HG03521 (cell line): ENCODE measurements around the gene GSTM3.

Experiments
- ATAC-seq: cut with Tn5 transposase; IDR thresholded peaks from one replicate; pipeline ENCODE4 v1.9.1; 2021; ENCODE audit warnings: mild to moderate bottlenecking, moderate library complexity; ENCODE audit not compliant: unreplicated experiment

The GSTM3 gene

DNA sequence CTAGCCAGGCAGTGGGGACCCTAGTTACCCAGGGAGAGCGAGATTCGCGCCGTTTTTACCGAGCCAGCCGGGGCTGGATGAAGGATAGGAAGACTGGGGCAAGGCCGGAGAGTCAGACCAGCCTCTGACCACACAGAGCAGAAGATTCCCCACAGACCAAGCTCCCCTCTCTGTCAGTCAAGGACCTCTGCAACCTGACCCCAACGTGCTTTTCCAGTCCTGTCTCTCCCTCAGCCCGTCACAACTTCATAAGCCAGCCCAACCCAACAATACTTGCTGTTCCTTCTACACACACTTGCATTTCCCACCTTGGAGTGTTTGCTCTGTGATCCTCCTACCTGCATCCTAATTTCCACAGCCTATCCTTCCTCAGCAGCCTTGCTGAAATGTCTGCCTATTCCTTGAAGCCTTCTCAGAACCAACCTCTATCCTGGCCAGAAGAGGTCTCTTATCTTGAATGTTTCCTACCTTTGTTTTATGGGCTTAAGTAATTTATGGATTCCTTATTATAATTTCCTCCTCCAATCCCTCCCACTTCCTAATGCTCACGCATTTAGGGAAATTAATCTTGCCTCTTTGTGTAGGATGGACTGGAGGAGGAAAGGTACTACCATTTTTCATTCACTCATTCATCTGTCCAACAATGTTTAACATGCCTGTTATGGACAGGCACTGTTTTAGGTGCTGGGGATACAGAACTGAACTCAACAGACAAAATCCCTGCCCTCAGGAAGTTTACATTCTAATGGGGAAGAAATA, at the start of gene GSTM3:
Gene GSTM3, minus strand, starts transcription at position 424 of the 759 bp plus-strand sequence. CDS start 751 bp downstream, outside the sequence.
- peak; percentile 15 for ATAC-seq

DNA sequence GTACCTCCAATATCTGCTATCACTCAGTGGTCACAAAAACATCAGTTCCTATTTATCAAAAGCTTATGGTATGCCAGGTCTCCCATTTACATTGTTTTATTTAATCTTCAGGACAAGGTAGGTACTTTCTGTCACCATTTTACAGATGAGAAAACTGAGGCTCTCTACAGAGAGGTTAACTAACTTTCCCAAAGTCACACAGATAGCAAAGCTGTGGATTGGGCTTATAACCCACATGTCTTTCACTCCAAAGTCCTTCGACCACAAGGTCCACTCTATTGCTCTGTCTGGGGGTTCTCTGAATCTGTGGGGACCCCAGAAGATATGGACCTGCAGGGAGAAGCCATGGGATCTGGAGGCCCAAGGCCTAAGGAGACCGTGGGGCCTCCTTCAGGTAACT, 49.5 kb upstream of the GSTM3 start:
- ATAC-seq = no peak

DNA sequence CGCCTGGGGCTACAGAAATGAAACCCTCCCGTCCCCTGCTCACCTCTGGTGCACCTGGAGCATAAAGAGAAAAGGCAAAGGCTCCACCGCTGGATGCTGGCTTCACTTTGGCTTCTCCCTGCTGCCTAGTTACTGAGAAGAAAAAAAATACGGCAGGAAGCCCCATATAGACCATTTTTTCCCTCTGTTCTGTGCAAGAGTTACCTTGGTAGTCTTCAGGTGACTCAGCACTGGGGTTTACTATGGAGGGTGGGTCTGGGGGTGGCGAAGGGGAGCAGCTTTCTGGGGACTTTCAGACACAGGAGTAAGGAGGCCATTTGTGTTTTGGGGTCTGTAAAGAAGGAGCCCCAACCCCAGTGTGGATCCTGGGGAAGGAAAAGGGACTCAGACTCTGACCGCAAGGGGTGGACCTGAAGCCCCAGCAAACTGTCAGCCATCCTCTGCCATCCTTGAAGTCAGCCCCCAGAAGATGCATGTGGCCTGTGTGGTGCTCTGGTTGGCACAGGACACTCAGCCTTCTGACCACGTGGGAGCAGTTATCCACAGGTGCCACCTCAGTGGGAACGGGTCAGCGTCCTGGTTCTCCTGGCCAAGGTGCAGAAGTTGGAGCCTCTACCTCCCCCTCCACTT, 48.8 kb upstream of the GSTM3 start:
- no peak for ATAC-seq

- ATAC-seq = no peak
Measured at GRCh38 chr1:109788695-109789521, 48.1 kb upstream of the GSTM3 start.

DNA sequence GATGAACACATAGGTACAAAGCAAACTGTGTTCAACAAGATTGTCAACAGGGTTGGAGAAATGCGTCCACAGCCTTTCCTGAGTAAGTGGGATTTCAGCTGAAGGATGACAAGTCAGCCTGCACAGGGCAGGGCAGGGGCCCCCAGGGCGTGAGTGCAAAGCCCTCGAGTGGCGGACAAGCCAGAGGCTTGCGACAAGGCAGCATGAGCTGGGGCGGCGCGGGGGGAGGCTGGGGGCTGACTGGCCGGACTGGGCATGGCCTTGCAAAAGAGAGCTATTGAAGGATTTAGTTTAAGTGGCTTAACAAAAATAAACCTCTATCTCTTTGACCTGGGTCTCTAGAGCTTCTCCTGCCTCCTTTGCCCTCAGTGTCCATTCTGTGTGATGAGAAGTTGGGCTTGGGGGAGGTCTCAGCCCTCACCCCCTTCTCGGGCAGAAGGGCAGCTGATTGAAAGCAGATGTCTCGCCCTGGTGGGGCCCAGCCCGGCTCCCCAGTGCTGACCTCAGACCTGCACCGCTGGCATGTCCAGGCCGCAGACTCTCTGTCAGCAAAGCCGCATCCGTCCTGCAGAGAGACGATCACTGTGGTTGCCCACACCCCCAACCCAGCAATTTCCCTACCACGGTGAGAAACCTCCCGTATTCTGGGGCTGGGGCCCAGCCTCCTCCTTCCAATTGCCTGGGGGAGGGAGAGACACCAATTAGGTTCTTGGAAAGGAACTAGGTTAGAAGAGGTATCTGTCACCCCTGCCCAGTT, 47.2 kb upstream of the GSTM3 start:
- ATAC-seq = no peak

- no peak for ATAC-seq
Measured at GRCh38 chr1:109787211-109787844, 46.5 kb upstream of the GSTM3 start.

- no peak for ATAC-seq
Measured at GRCh38 chr1:109786531-109787021, 45.7 kb upstream of the GSTM3 start.

DNA sequence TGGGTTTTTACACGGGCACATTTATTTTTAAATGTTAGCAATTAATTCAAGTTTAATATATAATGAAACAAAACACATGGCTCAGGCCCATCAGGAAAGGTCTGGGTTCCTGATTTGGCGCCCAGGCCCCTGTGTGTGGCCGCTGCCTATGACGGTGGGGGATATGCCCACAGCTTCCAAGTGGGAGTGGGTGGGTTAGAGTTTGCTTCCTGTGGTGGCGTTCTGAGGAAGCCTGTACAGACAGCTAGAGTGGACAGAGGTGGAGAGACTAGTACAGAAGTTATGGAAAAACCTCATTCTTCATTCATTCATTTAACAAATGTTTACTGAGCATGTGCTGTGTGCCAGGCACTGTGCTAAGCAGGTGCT, 45.3 kb upstream of the GSTM3 start:
- no peak for ATAC-seq

- no peak for ATAC-seq
Measured at GRCh38 chr1:109785446-109786111, 44.7 kb upstream of the GSTM3 start.

- ATAC-seq = no peak
Measured at GRCh38 chr1:109784551-109785252, 43.9 kb upstream of the GSTM3 start.

DNA sequence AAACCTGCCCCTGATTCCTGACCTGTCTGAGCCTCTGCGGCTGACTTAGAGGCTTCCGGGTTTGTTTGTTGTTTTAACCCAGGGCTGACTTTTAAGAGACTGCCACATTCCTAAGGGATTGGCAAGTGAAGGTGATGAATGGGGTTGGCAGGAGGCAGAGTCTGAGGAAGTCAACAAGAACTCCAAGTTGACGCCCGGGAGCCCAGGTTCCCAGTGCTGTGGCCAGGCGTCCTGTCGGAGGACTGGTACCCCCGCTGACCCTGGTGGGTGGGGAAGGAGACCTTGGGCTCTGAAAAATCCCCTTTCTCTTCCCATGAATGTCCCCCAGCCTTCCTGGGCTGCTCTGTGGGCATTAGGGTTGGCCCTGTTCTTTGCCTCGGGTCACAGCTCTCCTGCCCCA, 42.6 kb upstream of the GSTM3 start:
- ATAC-seq = no peak

DNA sequence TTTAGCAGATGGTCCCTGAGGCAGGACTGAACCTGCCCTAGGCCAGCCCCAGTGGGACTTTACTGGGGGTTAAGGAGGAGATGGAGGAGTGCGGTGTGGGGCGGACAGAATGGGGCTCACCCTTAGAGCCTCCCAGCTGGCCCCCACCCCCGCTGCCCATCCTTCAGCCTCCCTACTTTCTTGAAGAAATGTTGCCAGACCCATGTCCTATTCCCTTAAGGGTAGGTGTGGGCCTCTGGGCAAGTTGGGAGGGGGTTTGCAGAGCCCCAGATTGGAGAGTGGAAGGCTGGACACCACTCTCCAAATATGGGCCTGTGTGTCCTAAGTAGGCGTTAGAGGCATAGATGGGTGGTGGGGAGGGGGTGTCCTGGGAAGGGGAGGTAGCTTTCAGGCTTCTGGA, 42.1 kb upstream of the GSTM3 start:
- no peak for ATAC-seq

GRCh38 chr1:109782514-109782913, 41.7 kb upstream of the GSTM3 start:
- ATAC-seq = no peak

DNA sequence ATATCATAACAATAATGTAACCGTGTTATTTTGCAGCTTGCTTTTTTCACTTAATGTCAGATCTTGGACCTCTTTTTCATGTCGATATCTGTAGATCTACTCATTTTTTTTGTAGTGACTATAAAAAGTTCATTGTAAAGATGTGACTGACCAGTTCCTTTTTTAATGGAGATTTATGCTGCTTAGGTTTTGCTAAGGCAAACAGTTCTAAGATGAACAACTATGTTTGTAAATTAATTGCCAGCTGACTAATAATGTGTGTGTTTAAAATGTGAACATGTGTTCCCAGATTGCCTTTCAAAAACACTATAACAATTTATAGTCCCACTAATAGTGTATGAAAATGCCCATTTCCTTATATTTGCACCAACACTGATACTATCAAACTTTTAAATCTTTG, 41.0 kb upstream of the GSTM3 start:
- no peak for ATAC-seq

GRCh38 chr1:109780982-109781381, 40.1 kb upstream of the GSTM3 start:
- ATAC-seq = no peak

- ATAC-seq = no peak
Measured at GRCh38 chr1:109777980-109778625, 37.3 kb upstream of the GSTM3 start.

- no peak for ATAC-seq
Measured at GRCh38 chr1:109777436-109777835, 36.6 kb upstream of the GSTM3 start.

GRCh38 chr1:109776911-109777310, 36.1 kb upstream of the GSTM3 start:
- ATAC-seq = no peak
